Endometrium (tissue), 2 donors: ENCODE data around the gene PPP6R2.
"Not testable (repeated sequence)": the region's sequence is repeated elsewhere in the genome, so short reads cannot be mapped to it uniquely, and the experiment has no call there.

Source experiments
- FAIRE-seq: peaks from 2 replicates; lab custom pipeline; 2012; peaks lifted over from hg19 to GRCh38; lab: Jason Lieb, UNC
- donor health status: control.
- donor health status: control.

The PPP6R2 gene

DNA sequence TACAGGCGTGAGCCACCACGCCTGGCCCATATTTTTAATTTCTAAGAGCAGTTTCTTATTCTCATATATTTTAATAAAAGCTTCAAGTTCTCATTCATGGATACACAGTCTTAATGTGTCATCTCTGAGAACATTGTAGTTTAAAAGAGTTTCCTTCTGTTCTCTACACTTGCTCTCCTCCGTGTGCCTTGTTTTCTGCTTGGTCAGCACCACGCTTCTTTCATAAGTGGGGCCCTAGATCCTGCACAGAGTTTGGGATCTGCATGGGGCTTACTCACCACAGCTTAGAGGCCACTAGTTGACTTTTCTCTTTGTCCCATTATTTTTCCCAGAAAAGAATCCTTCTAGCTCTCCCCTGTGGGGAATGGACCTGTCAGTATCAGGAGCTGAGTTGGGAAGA lies 58.8 kb downstream of the PPP6R2 start:
- no peak for FAIRE-seq

DNA sequence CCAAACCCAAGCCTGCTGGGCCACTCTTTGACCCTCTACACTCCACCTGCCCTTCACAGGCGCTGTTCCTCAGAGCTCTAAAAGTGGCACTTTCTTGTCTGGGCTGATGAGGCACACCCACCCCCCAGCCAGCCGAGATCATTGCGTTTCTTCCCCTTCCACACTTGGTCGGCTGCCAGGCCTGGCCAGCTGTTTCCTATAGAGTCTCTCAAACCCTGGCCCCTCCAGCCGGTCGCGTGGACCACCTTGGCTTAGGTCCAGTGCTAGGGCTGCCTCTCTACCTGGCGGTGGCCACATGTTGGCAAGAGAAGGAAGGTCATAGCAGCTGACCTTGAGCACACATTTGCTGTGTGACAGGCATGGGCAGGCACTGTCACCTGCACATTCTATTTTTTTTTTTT lies 60.6 kb downstream of the PPP6R2 start:
- FAIRE-seq, result no peak

DNA sequence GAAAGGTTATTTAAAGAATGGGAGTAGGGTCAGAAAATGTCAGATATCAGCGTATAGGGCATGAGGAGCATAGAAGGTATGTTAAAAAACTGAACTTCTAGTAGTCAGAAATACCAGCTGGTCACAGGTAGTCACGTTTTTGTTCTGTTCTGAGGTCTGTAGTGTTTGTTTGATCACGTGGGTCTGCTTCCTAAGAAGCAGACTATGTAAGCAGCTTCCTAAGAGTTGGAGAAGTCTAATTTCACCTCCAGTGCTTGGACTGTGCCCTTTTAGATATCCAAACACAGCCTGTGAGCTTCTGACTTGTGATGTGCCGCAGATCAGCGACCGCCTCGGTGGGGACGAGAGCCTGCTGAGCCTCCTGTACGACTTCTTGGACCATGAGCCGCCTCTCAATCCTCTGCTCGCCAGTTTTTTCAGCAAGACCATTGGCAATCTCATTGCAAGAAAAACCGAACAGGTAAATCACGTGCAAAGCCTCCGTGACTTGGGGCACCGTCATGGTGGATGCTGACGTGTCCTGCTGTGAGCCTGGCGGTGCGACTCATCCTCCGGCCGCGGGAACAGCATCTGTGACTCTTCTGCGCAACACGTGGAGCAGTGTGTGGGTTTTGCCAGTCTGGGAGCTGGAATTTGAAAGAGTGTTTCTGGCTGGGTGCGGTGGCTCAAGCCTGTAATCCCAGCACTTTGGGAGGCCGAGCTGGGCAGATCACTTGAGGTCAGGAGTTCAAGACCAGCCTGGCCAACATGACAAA lies 63.5 kb downstream of the PPP6R2 start:
- no peak for FAIRE-seq

DNA sequence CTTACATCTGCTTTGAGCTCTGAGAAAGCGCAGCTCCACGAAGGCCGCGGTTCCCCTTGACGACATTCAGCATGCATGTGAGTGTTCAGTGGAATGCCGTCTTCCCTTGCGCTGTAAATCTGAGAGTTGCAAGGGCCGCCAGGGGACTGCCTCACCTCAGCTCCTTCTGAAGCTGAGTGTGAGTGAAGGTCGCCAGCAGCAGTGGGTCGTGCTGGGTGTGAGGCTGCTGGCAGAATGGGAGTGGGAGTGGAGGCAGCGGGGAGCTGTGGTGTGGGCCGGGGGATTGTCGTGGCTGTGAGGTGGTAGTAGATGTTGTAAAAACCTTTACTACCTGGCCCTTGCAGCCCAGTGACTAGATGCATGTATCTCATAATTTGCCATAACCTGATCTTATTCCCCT lies 65.2 kb downstream of the PPP6R2 start:
- no peak for FAIRE-seq

DNA sequence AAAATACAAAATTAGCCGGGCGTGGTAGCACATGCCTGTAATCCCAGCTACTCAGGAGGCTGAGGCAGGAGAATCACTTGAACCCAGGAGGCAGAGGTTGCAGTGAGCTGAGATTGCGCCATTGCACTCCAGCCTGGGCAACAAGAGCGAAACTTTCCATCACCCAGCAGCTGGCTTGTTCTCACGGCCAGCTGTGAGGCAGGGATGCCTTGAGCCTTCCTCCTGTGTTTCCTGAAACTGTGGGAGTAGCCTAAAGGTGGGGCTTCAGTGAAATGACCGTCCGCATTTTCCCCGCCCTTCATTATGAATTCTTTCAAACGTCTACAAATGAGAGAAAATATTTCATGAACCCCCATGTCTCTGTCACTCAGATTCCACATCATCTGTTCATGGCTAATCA lies 65.8 kb downstream of the PPP6R2 start:
- not testable (repeated sequence) for FAIRE-seq

DNA sequence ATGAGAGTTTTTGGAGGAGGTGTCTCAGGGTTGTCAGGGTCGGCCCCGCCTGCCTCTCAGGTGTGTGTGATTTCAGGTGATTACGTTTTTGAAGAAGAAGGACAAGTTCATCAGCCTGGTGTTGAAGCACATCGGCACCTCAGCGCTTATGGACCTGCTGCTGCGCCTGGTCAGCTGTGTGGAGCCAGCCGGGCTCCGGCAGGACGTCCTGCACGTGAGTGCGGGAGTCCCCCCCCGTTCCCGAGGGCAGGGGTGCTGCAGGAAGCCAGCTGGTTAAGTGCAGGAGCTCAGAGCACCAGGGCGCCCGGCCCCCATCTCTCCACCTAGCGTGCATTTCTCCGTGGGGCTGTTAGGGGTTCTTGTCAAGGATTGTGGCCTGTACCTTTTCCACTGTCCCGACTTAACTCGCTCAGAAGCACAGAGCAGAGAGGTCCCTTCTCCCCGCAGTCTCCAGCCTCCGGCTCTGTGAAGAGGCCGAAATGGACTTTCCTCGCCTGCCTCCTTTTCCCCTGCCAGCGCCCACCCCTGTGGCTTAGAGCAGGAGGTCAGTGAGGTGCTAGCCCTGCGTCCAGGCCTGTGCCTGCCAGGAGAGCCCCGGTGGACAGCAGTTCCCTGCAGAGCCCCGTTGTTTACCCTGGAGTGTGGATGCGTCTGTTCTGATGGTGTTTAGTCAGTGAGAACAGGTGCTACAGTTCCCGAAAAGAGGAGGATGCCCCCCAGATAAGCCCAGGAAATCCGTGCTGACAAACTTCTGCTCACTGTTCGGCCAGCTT lies 71.5 kb downstream of the PPP6R2 start:
- FAIRE-seq, result no peak

DNA sequence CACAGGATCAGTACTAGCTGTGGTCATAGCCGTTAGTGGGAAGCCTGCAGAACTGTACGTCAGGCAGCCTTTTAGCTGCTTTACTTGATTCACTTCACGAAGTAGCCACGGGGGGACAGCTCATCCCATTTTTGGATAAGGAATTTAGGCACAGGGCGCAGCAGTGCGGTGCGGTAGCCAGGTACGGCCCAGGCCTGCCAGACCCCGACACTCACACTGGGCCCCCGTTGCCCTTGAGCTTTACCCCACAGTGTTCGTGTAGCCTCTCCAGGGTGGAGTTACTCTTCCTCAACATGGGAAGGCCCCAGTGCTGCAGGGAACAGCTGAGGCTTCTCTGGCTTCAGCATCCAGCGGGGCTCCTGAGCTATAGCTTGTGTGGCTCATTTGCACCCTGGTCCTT lies 72.3 kb downstream of the PPP6R2 start:
- no peak for FAIRE-seq

DNA sequence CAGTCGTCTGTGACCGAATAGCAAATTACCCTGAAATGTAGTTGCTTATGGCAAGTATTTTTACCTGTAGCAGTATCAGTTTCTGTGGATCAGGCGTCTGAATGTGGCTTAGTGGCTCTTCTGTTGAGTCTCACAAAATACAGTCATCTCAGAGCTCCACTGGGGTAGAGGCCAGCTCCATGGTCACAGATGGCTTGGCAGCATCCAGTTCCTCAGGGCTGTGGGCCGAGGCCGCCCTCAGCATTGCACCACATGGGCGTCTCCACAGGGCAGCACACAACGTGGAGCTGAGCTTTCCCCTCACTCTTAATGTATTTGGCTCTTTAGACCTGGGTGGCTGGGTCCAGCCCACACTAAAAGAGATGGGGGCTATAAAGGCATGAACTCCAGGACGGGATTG lies 73.9 kb downstream of the PPP6R2 start:
- no peak for FAIRE-seq

DNA sequence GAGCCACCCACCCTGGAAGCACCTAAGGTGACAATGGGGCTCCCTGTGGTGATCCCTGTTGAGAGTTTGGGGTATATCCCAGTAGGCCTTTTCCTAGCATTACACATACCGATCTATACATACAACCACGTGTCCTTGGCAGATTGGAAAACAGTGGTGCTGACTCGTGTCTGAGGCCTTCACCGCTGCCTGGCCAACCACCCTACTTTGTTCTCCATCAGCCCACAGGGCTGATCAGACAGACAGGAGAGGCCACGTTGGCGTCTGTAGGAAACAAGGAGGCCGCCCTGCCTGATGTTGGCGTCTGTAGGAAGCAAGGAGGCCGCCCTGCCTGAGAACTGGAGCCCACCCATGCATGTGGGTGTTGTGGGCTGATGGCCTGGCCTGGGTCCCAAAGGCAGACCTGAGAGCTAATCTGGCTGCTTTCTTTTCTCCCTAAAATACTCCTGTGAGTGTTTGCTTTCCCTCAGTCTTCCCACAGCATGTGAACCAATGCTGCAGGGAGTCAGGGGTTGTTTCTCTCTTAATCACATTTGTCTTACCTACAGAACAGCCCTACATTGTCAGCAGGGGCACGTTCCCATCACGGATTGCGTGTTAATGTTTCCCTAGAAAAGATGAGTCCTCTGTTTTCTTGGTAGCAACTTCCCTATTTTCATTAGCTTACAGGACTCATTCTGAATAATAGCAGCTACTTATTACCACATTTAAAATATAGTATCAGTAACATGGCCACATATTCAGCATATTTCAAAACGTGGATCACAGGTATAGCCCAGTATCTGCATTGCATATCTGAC lies 74.5 kb downstream of the PPP6R2 start:
- no peak for FAIRE-seq

DNA sequence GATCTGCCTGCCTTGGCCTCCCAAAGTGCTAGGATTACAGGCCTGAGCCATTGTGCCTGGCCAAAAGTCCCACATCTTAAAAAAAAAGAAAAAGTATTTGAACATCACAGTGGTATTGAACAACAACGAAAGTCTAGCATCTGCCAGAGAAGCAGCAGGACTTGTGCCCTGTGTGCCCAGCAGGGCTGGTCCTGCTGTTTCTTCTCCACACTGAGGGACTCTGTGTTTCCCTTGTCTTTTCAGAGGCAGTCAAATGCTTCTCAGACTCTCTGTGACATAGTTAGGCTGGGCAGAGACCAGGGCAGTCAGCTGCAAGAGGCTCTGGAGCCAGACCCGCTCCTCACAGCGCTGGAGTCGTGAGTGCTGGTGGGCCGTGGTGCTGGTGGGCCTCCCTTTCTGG lies 75.5 kb downstream of the PPP6R2 start:
- no peak for FAIRE-seq

DNA sequence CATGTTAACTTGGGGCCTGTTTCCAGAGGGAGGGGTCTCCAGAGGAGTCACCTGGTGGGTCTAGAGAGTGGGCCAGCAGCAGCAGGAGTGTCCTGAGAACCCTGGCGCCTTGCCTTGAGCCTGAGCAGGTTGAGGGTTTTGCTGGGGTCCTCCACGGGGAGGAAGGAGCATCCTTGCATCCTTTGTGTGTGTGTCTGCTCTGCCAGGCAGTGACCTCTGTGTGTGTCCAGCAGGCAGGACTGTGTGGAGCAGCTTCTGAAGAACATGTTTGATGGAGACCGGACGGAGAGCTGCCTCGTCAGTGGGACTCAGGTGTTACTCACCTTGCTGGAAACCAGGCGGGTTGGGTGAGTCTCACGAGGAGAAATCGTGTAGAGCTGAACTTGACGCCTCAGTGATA lies 76.0 kb downstream of the PPP6R2 start:
- FAIRE-seq, result no peak

DNA sequence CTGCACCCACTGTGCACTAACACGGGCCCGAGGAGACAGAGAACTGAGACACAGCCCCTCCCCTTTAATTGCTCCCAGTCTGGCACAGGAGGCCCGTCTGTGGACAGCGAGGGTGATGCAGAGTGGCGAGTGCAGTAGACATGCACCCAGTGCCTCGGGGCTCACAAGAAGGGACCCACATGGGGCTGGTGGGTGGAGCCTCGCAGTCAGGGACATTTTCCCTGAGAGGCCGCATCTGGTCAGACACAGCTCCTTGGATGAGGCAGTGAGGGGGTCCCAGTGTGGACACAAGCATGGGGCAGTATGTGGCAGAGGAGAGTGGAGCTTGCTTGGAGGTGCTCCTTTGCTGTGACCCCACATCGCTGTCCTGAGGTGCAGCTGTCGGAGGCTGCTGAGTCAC lies 76.9 kb downstream of the PPP6R2 start:
- FAIRE-seq, result no peak

DNA sequence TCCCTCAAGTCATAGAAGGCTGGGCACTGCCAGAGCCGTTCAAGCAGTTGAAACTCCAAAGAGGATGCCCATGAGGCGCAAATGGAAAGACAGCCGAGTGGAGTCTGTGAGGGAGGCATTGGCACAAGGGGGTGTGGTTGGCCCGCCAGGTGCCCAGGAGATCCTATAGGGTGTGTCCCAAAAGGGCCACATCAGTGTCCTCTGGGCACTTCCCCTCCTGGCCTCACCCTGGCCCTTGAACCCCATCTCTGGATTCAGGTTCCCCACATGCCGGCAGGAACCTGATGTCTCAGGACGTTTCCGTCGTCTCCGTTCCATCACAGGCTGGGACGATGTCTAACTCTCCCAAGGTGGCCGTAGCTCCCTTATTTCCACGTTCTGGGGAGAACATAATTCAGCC lies 77.5 kb downstream of the PPP6R2 start:
- no peak for FAIRE-seq

DNA sequence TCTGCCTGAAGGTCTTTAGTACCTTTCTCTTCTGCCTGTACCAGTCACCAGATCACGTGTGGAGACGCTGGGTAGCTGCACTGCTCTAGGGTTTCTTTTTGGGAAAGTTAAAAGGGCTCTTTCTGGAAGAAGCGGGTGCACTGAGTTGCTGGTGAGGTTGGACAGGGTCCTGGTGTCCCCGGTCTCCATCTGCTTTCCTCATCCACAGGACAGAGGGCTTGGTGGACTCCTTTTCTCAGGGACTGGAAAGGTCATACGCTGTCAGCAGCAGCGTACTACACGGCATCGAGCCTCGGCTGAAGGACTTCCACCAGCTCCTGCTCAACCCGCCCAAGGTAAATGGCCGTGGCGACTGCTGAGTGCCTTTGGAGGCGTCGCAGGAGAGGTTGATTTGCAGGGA lies 78.9 kb downstream of the PPP6R2 start:
- FAIRE-seq, result no peak

DNA sequence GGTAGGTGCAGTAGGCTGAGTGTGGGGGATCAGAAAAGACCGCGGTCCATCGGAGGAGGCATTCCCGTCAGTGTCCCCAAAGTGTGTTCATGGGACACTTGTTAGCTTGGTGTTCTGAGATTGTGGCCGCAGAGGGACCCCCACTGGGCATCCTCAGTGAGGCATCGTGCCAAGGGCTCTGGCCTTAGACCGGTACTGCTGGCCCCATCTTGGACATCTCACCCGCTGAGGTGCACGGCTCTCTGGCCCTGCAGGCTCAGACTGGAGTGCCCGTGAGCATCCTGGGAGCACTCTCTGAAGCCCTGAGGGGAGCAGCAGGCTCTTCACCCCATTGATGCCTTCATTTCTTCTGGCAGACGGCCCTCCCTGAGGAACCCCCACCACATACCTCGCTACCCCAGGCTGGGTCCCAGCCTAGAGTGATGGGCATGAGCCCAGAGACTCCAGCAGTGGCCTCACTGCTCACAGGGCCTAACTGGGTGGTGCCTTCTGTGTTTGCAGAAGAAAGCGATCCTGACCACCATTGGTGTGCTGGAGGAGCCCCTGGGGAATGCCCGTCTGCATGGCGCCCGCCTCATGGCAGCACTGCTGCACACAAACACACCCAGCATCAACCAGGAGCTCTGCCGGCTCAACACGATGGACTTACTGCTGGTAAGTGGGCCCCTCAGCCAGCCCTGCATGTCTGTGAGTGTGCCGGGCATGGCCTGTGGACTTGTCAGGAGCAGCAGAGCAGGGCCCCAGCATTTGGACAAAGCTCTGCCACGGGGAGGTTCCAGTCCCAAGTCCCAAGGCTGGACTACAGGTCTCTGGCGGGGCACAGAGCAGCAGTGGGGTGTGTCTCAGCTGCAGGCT lies 80.1 kb downstream of the PPP6R2 start:
- no peak for FAIRE-seq

DNA sequence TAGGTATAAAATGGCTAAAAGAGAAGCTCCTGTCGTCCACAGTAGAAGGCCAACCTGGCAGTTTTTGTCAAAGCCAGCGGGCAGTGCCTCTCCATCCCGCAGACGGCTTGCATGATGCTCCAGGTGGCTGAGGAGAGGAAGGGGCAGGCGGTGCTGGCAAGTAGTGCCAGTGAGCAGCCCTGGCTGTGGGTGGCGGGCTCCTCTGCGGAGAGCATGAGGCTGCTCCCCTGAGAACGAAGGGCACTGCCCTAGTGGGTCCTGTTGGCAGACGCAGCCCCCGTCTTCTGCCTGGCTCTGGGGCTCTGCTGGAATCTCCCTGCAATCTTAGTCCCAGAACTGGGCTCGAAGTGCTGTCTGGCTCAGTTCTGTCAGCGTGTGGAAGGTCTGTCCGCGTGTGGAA lies 80.8 kb downstream of the PPP6R2 start:
- no peak for FAIRE-seq

DNA sequence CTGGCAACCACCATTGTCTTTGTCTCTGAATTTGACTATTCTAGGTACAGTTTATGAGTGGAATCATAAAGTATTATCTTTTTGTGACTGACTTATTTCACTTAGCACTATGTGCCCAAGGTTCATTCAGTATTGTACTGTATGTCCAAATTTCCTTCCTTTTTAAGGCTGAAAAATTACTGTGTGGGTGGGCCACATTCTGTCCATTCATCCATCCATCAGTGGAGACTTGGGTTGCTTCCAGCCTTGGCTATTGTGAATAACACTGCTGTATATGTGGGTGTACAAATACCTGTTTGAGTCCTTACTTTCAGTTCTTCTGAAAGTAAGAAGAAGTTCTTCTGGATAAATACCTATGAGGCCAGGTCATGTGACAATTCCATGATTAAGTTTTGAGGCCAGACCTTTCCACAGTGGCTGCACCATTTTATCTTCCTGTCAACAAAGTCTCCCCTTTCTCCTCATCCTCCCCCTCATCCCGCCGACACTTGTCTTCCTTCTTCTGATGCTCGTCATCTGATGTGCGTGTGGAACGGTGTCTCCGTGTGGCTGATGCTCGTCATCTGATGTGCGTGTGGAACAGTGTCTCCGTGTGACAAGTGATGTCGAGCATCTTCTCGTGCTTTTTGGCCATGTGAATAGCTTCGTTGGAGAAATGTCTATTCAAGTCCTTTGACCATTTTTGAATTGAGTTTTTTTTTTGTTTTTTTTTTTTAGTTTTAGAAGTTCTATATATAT lies 82.2 kb downstream of the PPP6R2 start:
- no peak for FAIRE-seq

DNA sequence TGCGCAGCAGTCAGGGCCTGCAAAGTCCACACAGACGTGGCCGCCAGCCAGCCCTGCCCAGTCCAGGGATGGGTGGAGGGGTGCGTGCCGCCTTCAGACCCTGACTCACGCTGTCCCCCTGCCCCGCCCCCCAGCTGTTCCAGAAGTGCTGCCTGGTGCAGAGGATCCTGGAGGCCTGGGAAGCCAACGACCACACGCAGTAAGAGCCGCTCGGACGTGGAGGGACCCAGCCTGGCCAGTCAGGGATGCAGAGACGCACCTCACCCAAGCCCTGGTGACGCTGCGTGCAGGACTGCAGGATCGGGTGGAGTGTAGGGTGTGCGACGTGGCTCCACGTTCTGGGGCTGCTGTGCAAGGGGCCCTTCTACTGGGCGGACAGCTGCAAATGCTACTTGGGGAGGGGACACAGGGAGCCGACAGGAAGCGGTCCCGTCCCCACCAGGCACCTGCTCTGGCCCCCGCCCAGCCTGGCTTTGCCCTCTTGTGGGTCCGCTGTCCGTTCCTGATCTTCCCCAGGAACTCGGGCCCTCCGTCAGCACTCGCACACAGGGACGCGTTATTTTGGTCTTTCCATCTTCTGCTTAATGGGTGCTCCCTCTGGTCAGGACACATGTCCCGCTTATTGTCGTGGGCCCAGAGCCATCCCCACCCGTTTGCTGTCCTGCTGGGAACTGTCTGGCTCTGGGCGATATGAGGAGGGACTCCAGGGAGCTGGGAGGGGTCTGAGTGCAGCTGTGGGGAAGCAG lies 89.2 kb downstream of the PPP6R2 start:
- FAIRE-seq, result no peak

DNA sequence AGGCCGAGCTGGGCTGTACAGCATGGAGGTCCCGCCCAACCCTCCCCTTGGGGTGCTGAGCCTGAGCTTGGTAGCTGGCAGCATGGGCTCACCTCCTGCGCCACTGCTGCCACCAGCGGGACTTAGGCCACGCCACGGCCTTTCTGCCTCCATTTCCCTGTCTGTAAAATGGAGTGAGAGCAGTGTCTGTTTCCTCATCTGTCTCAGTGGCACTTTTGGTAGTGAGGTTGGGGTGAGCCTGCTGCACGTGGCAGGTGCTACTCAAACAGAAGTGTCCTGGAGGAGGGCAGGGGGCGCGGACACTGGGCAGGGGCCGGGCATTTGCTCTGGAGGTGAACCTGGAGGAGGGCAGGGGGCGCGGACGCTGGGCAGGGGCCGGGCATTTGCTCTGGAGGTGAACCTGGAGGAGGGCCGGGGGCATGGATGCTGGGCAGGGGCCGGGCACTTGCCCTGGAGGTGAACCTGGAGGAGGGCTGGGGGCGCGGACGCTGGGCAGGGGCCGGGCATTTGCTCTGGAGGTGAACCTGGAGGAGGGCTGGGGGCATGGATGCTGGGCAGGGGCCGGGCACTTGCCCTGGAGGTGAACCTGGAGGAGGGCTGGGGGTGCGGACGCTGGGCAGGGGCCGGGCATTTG lies 89.9 kb downstream of the PPP6R2 start:
- not testable (repeated sequence) for FAIRE-seq

DNA sequence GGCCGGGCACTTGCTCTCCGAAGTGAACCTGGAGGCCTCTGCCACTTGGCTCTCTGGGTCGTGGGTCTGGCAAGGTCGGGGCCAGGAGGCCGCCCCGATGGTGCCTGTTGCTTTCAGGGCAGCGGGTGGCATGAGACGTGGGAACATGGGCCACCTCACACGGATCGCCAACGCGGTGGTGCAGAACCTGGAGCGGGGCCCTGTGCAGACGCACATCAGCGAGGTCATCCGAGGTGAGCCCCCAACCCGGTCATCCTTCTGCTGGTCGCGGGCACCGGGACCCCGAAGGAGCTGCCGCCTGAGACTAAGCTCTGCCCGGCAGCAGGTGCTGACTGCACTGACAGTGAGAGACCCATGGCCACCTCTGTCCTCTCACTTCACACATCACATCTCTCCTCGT lies 91.7 kb downstream of the PPP6R2 start:
- no peak for FAIRE-seq
